ENCODE measurements around the gene FARS2.

The FARS2 gene

GRCh38 chr6:5817869-5818268 lies 556.6 kb downstream of the FARS2 start:
- in situ Hi-C loops (cut with HindIII; ENCODE audit: low sequenced_read_pairs) = no loop called here

- in situ Hi-C loops (cut with HindIII; ENCODE audit: low sequenced_read_pairs) = no loop called here
Observed at GRCh38 chr6:5818959-5819358, 557.6 kb downstream of the FARS2 start.
